DOHH2 (cell line): ENCODE results near the gene SSBP3.

ENCODE experiments used
- CTCF ChIP-seq: fragments of 200-600 bp; sonication (generic); IDR thresholded peaks from one replicate; pipeline ENCODE4 v1.5.1; 2014; ENCODE audit warnings: antibody characterized with exemption, mild to moderate bottlenecking, low read depth, low read length; ENCODE audit not compliant: poor library complexity, severe bottlenecking
- EZH2phosphoT487 ChIP-seq: fragments of 200-600 bp; sonication (generic); IDR thresholded peaks from 2 replicates; pipeline ENCODE4 v1.6.1; 2017; ENCODE audit warnings: borderline replicate concordance, mild to moderate bottlenecking, antibody characterized with exemption, low read length, moderate library complexity, mixed read lengths

- TF ChIP-seq CTCF = no peak
- no peak for TF ChIP-seq EZH2phosphoT487
These were observed 113.9 kb downstream of the SSBP3 start for GRCh38 chr1:54292002-54292911.
